Stimulated activated CD8-positive, alpha-beta memory T cell treated with anti-CD3 and anti-CD28 coated beads, Interleukin-4, amount 100 ng/mL, for 48 hours (primary cell): ENCODE results near the gene HMGB2.

Experiments used
- DNase-seq: peaks from one replicate; pipeline ENCODE4 v3.0.0-alpha.2; 2020

Gene HMGB2

GRCh38 chr4:173282626-173283025 is 51.5 kb downstream of the HMGB2 start:
- no peak for DNase-seq

GRCh38 chr4:173282256-173282562 is 51.9 kb downstream of the HMGB2 start:
- no peak for DNase-seq

GRCh38 chr4:173281406-173282255 is 52.5 kb downstream of the HMGB2 start:
- DNase-seq: no peak
